Brain microvascular endothelial cell (primary cell): ENCODE results near the gene STEAP1B.

Source experiments
- DNase-seq: peaks from one replicate; pipeline ENCODE4 v3.0.0-alpha.2; 2020
- H3K27ac ChIP-seq: fragments of 250-450 bp; sonication (Bioruptor Pico); 2 replicates; pipeline ENCODE4 v1.5.1; 2020; ENCODE audit warnings: mild to moderate bottlenecking, moderate library complexity
- H3K27me3 ChIP-seq: fragments of 250-450 bp; sonication (Bioruptor Pico); replicated peaks from 2 replicates; pipeline ENCODE4 v1.5.1; 2020; ENCODE audit warnings: mild to moderate bottlenecking
- H3K36me3 ChIP-seq: fragments of 250-450 bp; sonication (Bioruptor Pico); replicated peaks from 2 replicates; pipeline ENCODE4 v1.5.1; 2020; ENCODE audit warnings: mild to moderate bottlenecking
- H3K4me3 ChIP-seq: 2 replicates; pipeline ENCODE4 v1.5.1; 2011; ENCODE audit warnings: low read depth, mild to moderate bottlenecking, control low read depth, low read length, moderate library complexity
- CTCF ChIP-seq: IDR thresholded peaks from 2 replicates; pipeline ENCODE4 v1.5.1; 2011; ENCODE audit warnings: low read depth, mild to moderate bottlenecking, moderate library complexity, low read length, control low read depth, inconsistent platforms; ENCODE audit errors: missing control alignments
- in situ Hi-C: cut with HindIII; loops from 2 replicates; pipeline ENCODE4 v1.10.0; 2017; ENCODE audit warnings: low sequenced_read_pairs, low pct_ligation_motif_present

The STEAP1B gene

GRCh38 chr7:22447762-22448161, 52.2 kb downstream of the STEAP1B start:
- H3K27me3 ChIP-seq = no peaks in the 10 kb centered on the region
- no peaks in the 10 kb centered on the region for H3K36me3 ChIP-seq
- in situ Hi-C loops = no loop called here
- TF ChIP-seq CTCF = no peak
- no peak for DNase-seq
- H3K27ac ChIP-seq = no peak overlapping the region
- no peak overlapping the region for H3K4me3 ChIP-seq

- Histone ChIP-seq H3K4me3 (no peak overlapping the region), H3K36me3 (no peaks in the 10 kb centered on the region), H3K27ac (no peak overlapping the region), H3K27me3 (no peaks in the 10 kb centered on the region)
- no peak for DNase-seq
- in situ Hi-C loops = no loop called here
- no peak for TF ChIP-seq CTCF
Observed at GRCh38 chr7:22447008-22447407, 53.0 kb downstream of the STEAP1B start.

GRCh38 chr7:22445853-22446252, 54.1 kb downstream of the STEAP1B start:
- H3K4me3 ChIP-seq = no peak overlapping the region
- H3K36me3 ChIP-seq = no peaks in the 10 kb centered on the region
- no peaks in the 10 kb centered on the region for H3K27me3 ChIP-seq
- H3K27ac ChIP-seq = no peak overlapping the region
- TF ChIP-seq CTCF = no peak
- in situ Hi-C loops = no loop called here
- no peak for DNase-seq

- no peak for DNase-seq
- TF ChIP-seq CTCF = no peak
- Histone ChIP-seq H3K36me3 (no peaks in the 10 kb centered on the region), H3K27me3 (no peaks in the 10 kb centered on the region), H3K4me3 (no peak overlapping the region), H3K27ac (no peak overlapping the region)
- in situ Hi-C loops = no loop called here
Observed at GRCh38 chr7:22445140-22445743, 54.7 kb downstream of the STEAP1B start.

- no peak for TF ChIP-seq CTCF
- Histone ChIP-seq H3K27me3 (no peaks in the 10 kb centered on the region), H3K4me3 (no peak overlapping the region), H3K36me3 (no peaks in the 10 kb centered on the region), H3K27ac (no peak overlapping the region)
- in situ Hi-C loops = no loop called here
- DNase-seq = no peak
Observed at GRCh38 chr7:22444181-22444971, 55.6 kb downstream of the STEAP1B start.
